ENCODE data around the gene CTNND2. TPM values are rescaled to one million over a fixed set of nuclear protein-coding genes. Genes with fewer than 3 reads are reported as not detected.
"Not testable (repeated sequence)": the region's sequence is repeated elsewhere in the genome, so short reads cannot be mapped to it uniquely, and the experiment has no call there.

The CTNND2 gene
- total RNA-seq, 1 donor from 2014 or later: 5.4 TPM

DNA sequence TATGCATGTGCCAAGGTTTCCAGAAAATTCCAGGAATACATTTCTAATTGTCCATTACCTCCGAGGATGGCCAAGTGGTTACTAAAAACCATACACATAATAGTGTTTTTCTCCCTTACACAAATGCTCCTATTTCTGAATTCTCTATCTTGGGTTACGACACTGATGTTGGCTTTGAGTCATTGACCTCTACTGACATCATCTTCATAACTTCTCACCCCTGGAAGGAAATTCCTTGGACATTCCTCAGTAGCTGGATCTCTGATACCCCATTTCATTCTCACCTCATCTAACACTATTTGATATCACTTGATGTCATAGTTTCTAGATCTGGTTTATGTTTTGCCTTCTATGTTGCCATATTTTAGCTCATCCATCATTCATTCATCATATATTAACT lies 287.2 kb downstream of the CTNND2 start:
- intact Hi-C loops (cut with micrococcal nuclease): no loop called here
- ATAC-seq (no peak), DNase-seq (no peak)

DNA sequence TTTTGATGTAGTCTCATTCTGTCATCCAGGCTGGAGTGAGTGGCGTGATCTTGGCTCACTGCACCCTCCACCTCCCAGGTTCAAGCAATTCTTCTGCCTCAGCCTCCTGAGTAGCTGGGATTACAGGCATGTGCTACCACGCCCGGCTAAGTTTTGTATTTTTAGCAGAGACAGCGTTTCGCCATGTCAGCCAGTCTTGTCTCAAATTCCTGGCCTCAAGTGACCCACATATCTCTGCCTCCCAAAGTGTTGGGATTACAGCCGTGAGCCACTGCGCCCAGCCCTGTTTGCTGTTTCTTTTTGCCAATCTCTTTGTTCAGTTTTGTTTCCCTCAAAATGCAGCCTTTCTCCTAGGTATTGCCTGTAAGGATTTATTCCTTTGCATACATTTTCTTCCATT lies 287.6 kb downstream of the CTNND2 start:
- DNase-seq; intact Hi-C loops (cut with micrococcal nuclease): not testable (repeated sequence)
- ATAC-seq: peak; percentile 87

DNA sequence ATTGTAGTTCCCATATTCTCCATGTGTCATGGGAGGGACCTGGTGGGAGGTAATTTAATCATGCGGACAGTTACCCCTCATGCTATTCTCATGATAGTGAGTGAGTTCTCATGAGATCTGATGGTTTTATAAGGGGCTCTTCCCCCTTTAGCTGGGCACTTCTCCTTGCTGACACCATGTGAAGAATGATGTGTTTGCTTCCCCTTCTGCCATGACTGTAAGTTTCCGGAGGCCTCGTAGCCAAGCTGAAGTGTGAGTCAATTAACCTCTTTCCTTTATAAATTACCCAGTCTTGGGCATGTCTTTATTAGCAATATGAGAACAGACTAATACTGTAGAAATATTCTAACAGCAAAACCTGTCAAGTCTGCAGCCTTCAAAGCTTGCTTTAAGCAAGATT lies 293.2 kb downstream of the CTNND2 start:
- DNase-seq: no peak

DNA sequence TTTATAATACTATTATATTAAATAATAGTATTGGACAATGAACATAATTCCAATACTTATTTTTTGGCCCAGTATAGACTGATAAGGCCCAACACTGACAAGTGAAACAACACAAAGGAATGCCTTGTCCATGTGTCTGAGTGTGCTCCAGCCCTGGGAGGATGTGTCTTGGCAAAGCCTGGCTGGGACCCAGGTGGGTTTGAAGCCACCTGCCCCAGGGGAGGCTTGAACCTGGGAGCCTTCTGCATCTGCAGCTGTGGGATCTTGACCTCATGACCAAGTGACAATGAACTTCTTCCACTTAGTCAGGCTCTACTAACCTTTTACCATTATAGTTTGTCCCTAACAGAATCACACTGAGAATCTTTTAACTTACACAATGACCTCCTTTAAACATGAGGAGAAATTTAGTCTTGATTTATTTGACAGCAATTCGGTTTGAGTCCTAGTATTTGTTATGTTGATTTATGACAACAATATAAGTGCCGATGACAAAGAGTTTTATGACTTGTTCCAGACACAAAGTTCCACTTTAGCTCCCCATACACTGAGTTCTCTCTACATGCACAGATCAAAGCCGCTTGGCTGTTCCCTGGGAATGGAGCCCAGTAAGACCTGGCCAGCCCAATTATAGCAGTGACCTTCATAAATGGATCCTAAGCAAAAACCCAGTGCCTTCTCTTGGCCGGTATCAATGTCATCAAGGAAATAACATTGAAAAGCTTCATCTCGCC lies 294.5 kb downstream of the CTNND2 start:
- peak; percentile 99 for ATAC-seq
- intact Hi-C loops (cut with micrococcal nuclease): no loop called here
- peak; percentile 49 for DNase-seq

More for the DNA sequence above, 293.2 kb downstream of the CTNND2 start:
- intact Hi-C loops (cut with micrococcal nuclease): no loop called here
- ATAC-seq: no peak

DNA sequence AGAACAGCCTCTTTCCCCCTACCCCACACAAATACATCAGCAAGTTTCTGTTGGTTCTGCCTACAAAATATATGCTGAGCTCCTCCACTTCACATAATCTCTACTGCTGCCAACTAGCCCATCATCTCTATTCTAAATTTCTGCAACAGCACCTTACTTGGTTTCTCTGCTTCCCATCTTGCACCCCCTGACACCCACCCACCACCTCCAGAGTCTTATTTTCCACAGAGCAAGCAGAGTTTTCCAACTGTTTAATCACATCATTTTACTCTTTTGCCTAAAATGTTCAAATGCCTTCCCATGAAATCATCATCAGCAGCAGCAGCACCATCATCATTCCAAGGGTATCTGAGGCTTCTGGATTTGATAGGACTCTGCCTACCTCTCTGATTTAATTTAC lies 295.7 kb downstream of the CTNND2 start:
- DNase-seq (no peak), ATAC-seq (no peak)
- intact Hi-C loops (cut with micrococcal nuclease): no loop called here

DNA sequence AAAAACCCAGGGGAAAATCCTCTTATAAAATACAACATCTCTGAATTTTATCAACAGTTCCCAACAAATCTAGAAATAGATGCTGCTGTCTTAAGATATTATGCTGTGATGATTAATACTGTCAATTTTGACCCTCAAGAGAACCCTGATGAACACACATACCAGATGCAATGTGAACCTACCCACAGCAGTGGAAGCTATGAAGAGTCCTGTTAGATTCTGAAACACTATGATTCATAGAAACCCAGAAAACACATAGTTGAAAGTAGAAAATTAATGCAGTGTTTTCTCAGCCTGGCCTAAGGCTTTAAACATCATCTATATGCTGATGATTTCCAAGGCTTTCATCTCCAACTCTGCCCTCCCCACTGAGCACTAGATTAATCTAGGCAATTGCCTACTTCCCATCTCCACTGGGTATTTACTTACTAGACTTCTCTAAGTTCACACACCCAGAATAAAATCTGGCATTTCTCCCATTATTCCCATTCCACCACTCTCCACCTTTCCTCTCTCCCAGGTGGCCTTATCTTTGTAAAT lies 296.2 kb downstream of the CTNND2 start:
- ATAC-seq (no peak), DNase-seq (no peak)
- intact Hi-C loops (cut with micrococcal nuclease): no loop called here

DNA sequence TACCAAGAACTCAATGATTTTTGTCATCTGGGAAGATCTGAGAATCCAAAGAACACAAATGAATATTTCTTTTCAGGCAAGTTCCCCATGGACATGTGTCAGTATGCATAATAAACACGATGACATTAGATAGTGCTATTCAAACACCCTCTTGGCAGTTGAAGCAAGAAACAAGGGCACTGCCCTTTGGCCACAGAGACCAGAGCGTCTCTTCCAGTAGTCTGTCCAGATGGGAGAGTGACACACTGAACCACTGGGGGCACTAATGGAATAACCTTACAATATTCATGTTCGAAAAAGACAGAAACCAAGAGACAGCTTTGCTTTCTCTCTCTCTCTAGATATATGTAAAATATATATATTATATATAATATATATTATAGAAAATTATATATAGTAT lies 301.9 kb downstream of the CTNND2 start:
- DNase-seq (no peak), ATAC-seq (peak; percentile 47)
- intact Hi-C loops (cut with micrococcal nuclease): no loop called here

DNA sequence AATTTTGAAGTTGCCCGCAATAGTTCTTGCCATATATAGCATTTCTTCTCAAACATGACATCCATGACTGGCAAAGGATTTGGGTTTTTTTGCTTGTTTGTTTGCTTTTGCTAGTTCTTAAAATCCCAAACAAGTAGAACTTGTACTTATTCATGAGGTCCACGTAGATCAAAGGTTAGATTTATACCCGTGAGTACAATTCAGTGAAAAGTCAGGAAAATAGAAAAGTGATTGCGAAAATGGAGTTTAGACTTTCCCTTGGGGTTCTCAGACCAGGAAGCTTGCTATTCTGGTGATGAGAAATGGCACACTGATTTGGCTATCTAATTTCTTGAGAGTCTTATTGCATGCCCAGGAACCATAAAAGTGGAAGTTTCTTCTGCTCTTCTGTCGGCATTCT lies 304.7 kb downstream of the CTNND2 start:
- intact Hi-C loops (cut with micrococcal nuclease): no loop called here
- no peak for DNase-seq
- ATAC-seq: no peak

DNA sequence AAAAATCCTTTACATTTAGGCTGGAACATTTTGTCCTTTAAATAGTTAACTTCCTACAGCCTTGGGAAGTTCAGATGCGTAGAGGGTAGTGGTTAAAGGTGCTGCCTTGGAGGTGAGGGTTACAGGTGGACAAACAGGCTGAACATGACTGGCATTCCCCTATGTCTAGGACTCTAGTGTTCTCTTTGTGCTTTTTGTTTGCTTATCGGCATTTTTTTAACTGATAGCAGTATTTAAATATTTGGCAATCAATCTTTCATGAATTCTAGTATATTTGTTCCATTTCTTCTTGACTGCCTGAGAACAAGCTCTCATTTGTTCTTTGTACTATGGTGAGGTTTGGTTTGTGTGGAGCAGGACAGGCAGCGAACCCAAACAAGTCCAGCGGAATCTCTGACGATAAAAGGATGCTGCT lies 307.6 kb downstream of the CTNND2 start:
- DNase-seq (no peak), ATAC-seq (no peak)
- intact Hi-C loops (cut with micrococcal nuclease): no loop called here

DNA sequence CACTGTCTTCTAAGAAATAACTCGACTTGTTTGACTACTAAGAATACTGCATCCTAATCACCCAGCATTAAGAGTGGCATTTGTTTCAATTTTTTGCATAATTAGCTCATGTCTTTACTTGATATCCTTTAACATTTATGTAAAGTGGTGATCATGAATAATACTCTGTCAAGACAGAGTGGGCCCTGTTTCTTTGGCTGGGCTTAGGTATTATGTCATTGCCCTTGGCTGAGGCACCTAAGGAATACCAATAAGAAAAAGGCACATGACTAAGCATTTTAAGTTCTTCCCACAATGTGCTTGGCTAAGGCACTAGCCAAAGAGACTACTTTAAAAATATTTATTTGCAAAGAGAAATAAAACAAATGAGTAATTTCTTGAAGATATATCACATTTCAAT lies 308.1 kb downstream of the CTNND2 start:
- ATAC-seq (peak; percentile 40), DNase-seq (no peak)
- intact Hi-C loops (cut with micrococcal nuclease): no loop called here

DNA sequence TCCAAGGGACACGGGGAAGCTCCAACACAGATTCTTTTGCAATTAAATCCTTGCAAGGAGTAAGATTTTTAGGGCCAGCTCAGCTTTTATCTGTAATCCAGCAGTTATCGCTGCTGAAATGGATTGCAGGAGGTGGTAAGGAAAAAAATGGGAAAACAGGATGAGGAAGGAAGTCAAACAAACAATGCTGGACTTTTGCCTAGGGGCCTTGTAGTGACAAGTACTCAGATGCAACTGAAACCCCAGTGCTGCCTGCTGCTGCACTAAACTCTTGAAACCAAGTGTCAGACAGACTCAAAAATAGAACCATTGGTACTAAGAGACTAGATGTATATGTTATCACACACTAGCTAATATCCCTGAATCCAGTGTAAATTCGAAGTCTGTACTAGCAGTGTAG lies 309.2 kb downstream of the CTNND2 start:
- DNase-seq: no peak
- intact Hi-C loops (cut with micrococcal nuclease): no loop called here
- ATAC-seq: peak; percentile 56

DNA sequence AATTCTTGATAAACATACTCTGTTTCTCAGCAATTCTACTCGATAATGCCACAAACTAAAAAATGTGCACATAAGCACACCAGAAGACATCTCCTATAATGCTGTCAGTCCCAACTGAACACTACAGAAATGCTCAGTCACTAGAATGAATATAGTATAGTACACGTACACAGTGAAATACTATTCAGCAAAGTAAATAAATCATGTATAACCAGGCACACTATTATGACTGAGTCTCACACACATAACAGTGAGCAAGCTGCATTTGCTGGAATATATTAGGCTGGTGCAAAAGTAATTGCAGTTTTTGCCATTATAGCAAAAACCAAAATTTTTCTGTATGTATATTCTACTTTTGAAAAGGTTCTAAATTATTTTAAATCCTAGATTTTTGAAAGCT lies 310.2 kb downstream of the CTNND2 start:
- no peak for ATAC-seq
- intact Hi-C loops (cut with micrococcal nuclease): no loop called here
- DNase-seq: no peak

DNA sequence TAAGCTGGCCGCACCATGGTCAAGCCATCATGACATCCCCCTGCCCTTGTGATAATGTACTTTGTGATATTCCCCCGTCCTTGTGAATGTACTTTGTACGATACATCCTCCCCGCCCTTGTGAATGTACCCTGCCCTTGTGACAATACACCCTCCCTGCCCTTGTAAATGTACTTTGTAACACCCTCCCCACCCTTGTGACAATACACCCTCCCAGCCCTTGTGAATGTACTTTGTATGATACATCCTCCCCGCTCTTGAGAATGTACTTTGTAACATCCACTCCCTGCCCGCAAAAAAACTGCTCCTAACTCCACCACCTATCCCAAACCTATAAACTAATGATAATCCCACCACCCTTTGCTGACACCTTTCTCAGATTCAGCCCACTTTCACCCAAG lies 313.8 kb downstream of the CTNND2 start:
- DNase-seq (no peak), ATAC-seq (no peak)
- intact Hi-C loops (cut with micrococcal nuclease): no loop called here

DNA sequence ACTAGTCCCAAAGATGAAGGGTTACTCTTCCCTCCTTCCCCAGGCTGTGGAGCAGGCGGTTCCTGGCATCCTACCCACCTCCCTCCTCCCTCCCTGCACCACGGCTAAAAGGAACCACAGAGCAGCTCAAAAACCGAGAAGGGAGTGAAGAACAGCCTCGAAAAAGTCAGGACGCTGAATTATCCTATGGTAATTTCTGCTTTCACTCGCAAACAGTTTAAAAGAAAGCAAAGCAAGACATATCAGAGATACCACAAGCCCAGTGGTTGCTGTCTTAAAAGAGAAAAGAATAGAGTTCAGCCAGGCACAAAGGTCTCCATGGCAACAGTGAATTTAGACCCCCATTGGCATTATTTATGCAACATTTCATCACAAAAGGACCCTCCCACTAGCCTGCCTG lies 315.4 kb downstream of the CTNND2 start:
- DNase-seq (peak; percentile 21), ATAC-seq (peak; percentile 65)
- intact Hi-C loops (cut with micrococcal nuclease): no loop called here

DNA sequence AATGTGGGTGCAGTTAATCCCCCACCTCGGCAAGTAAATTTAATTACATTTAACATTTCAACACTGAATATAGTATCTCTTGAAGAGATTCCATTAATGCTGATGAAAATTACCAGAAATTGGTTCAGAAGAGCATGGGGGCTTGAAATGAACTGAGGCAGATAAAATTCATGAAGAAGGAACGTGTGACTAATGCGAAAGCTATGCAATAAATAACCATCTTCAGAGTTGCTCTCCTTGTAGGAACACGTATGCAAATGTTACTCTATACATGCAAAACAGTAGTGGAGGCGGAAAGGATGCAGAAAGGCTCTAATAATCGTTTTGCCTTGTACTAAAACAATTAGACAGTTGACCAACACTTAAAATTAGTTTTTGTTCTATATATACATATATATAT lies 320.2 kb downstream of the CTNND2 start:
- DNase-seq (no peak), ATAC-seq (no peak)
- intact Hi-C loops (cut with micrococcal nuclease): no loop called here

DNA sequence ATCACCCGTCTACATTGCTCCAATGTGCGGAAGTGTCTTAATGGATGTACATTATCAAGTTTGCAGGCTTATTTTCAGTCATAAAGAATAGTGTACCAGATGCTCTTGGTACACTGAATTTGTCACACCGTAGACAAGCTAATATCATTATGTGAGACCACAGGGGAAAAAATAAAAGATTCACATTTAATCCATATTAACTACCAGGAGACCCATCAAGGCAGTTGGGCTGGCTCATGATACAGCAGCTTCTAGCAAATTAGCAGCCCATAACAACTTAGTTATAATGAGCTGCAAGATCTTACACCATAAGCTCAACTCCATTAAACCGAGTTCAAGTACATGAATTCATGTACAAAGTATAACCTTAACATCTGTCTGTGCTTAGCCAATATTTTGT lies 324.9 kb downstream of the CTNND2 start:
- intact Hi-C loops (cut with micrococcal nuclease): no loop called here
- ATAC-seq (no peak), DNase-seq (no peak)

DNA sequence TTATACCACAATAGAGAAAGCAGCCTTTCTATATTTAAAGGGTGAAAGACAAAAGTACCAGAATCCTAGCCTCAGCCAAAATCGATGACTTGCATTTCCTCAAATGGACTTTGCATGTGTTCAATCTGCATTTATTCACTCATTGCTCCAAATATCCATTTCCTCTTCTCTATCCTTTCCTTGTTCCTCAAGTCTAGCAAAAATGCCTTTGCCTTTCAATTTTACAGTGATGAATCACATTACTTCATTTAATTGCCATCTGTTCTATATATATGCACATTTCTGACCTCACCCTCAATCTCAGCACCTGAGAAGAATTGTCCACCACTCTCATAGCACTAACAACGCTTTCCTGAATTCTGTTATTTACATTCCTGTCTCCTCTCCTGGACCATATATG lies 329.5 kb downstream of the CTNND2 start:
- ATAC-seq (no peak), DNase-seq (no peak)
- intact Hi-C loops (cut with micrococcal nuclease): no loop called here

DNA sequence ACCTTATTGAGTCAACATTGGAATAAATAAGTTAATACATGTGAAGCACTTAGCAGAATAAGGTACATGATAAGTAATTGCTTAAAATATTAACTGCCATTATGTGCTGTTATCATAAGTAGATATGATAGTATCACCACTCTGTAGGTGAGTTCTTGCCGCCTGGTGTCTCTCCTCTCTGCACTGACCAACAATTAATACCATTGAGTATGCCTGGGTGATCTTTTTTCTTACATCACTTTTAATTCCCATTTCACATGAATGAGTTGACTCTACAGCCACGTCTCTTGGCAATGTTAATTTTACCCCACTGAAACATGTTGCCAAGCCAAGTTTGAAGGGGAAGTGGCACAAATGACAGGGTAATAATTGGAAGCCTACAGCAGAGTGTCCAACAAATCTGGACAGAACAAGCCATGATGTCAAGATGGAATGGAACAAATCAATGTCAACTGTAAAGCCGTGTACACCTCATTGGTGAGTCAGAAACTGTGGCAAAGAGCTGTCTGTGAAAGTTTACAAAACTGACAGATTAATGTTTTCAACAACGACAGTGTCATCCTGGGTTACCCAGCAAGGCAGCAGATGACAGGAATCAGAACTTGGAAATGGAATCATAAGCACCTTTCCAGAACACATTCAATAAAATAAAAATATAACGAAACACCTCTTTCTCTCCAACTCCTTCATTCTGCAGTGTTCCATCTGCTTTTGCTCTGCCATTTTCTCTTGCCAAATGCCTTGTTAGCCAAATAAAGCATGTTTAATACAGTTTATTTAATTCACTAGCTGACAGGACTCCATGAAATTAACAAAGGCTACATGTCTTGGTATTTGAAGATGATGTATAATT lies 330.9 kb downstream of the CTNND2 start:
- no peak for DNase-seq
- peak; percentile 69 for ATAC-seq
- intact Hi-C loops (cut with micrococcal nuclease): no loop called here

DNA sequence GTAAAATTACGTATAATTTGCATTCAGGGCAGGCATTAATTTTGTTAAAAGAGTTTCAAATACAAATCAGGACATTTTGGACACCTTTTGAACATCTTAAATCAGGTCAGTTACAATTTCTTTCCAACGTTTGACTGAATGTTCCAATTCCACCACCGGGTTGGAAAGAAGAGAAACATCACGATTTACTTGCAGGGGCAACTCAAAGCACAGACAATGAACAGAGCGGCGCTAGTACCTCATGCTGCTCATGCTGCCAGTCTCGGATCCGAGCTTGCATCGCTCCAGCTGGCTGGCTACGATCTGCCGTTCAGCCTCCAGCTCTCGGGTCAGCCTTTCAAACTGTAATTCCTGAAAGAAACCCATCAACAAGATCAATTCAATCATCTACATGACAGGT lies 339.5 kb downstream of the CTNND2 start:
- intact Hi-C loops (cut with micrococcal nuclease): no loop called here
- ATAC-seq (no peak), DNase-seq (no peak)

DNA sequence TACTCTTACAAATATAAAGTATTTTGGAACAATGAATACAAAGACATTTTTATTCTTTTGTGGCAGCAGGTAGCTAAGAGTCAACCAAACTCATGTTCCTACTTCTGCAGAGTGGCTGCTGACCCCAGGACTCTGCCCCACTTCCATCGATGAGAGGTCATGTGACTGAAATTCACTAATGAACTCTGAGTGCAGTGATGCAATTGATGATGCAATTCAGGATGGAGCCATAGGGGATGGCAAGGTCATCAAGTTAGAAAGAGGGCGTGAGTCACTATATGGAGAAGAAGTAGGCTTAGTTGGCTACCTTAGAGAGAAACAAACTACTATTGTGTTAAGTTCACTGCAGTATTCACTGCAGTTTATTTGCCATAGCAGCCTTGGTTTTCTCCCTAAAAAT lies 340.4 kb downstream of the CTNND2 start:
- ATAC-seq (no peak), DNase-seq (no peak)
- intact Hi-C loops (cut with micrococcal nuclease): no loop called here

Measured in left ventricle myocardium superior (tissue), 1 donor.